Panc1 (cell line): ENCODE results near the gene BMP2K. TPM values are rescaled to one million over a fixed set of nuclear protein-coding genes. Genes with fewer than 3 reads are reported as not detected.

ENCODE experiments used
- ATAC-seq: fragments of 200-7000 bp; cut with Tn5 transposase; 2 replicates; pipeline ENCODE4 v1.9.1; 2020; ENCODE audit warnings: mild to moderate bottlenecking, moderate library complexity
- BruUV-seq: library from RNA; stranded (reverse); fragments of 400-500 nt; replicated peaks from 2 replicates; lab custom pipeline; 2021; lab: Mats Ljungman, UMichigan
- CTCF ChIA-PET: fragments of 300-600 bp; sonication (Branson Sonifier 250); formaldehyde crosslinking; loops from one replicate; lab custom pipeline; 2022; ENCODE audit warnings: antibody characterized with exemption; lab: Charles Lee
- POLR2A ChIA-PET: fragments of 300-600 bp; sonication (Branson Sonifier 250); formaldehyde crosslinking; loops from one replicate; lab custom pipeline; 2022; ENCODE audit warnings: antibody characterized with exemption; lab: Charles Lee
- DNase-seq: peaks from one replicate; pipeline ENCODE4 v3.0.0-alpha.2; 2010; ENCODE audit warnings: low read depth, low spot score
- H3K27ac ChIP-seq: 2 replicates; pipeline ENCODE4 v1.5.1; 2011; ENCODE audit warnings: mild to moderate bottlenecking, low read length, inconsistent platforms
- H3K27me3 ChIP-seq: fragments of 200-500 bp; sonication (Bioruptor generic); 2 replicates; pipeline ENCODE4 v1.6.0; 2014; ENCODE audit warnings: low read length, inconsistent platforms; ENCODE audit not compliant: control insufficient read depth, insufficient read depth
- H3K36me3 ChIP-seq: fragments of 200-500 bp; sonication (Bioruptor generic); 2 replicates; pipeline ENCODE4 v1.5.1; 2014; ENCODE audit warnings: inconsistent platforms, mild to moderate bottlenecking, low read length, moderate library complexity; ENCODE audit not compliant: control insufficient read depth, insufficient read depth
- H3K4me1 ChIP-seq: 2 replicates; pipeline ENCODE4 v1.5.1; 2011; ENCODE audit warnings: inconsistent platforms, mild to moderate bottlenecking, low read length, moderate library complexity; ENCODE audit not compliant: control insufficient read depth, insufficient read depth
- H3K4me3 ChIP-seq, 2 experiments: 2 replicates each; pipeline ENCODE4 v1.5.1; 2011 to 2012; ENCODE audit warnings: low read depth in 2 of 2, low read length in 2 of 2, mild to moderate bottlenecking in 2 of 2, inconsistent platforms in 1 of 2, moderate library complexity in 1 of 2
- H3K9me3 ChIP-seq: fragments of 200-500 bp; sonication (Bioruptor generic); 2 replicates; pipeline ENCODE4 v1.5.1; 2014; ENCODE audit warnings: low read depth, mild to moderate bottlenecking, inconsistent platforms, low read length, moderate library complexity; ENCODE audit not compliant: control insufficient read depth, insufficient read depth
- POLR2AphosphoS5 ChIP-seq: IDR thresholded peaks from 2 replicates; pipeline ENCODE4 v1.6.1; 2012; ENCODE audit warnings: mild to moderate bottlenecking, low read depth, low read length, moderate library complexity
- REST ChIP-seq, 2 experiments: IDR thresholded peaks; 2 replicates each; pipeline ENCODE4 v1.6.1; 2011 to 2012; ENCODE audit warnings: low read depth in 2 of 2, control low read depth in 1 of 2, low read length in 1 of 2, mild to moderate bottlenecking in 1 of 2, moderate library complexity in 1 of 2; ENCODE audit not compliant: insufficient read depth in 1 of 2
- SIN3A ChIP-seq: IDR thresholded peaks from 2 replicates; pipeline ENCODE4 v1.6.1; 2012; ENCODE audit warnings: low read depth, mild to moderate bottlenecking, low read length, moderate library complexity, borderline replicate concordance; ENCODE audit not compliant: insufficient read depth
- TCF7L2 ChIP-seq: IDR thresholded peaks from 2 replicates; pipeline ENCODE4 v1.6.1; 2011; ENCODE audit warnings: mild to moderate bottlenecking, low read depth, low read length, inconsistent platforms
- in situ Hi-C: cut with HindIII; loops from 2 replicates; pipeline ENCODE4 v1.10.0; 2016; ENCODE audit warnings: low sequenced_read_pairs, low pct_unique_long_range_greater_than_20kb
- intact Hi-C: fragments of 100-400 bp; cut with micrococcal nuclease; formaldehyde crosslinking; loops from one replicate; pipeline ENCODE4 v1.10.0; 2022; ENCODE audit not compliant: unreplicated experiment
- total RNA-seq: library from RNA; stranded (reverse); gene quantifications from one replicate; pipeline ENCODE4 v1.2.1, GENCODE V29; 2021; ENCODE audit not compliant: unreplicated experiment
- TF ChIP-seq, protein P1 (sequence below): fragments of 450-650 bp; IDR thresholded peaks from 2 replicates; pipeline ENCODE4 v1.5.1; 2017; ENCODE audit warnings: mild to moderate bottlenecking

Gene BMP2K
- total RNA-seq, 1 experiment from 2014 or later: 23.3 TPM

DNA sequence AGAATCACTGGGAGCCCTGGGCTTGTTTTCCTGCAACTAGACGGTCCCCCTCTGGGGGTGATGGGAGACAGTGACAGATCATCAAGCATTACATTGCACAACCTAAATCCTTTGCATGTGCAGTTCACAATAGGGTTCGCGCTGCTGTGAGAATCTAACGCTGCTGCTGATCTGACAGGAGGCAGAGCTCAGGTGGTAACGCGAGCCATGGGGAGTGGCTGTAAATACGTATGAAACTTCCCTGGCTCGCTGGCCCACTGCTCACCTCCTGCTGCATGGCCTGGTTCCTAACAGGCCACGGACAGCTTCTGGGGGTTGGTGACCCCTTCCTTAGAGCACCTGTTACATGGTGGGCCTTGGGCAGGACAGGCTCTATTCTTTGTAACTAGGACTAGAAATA lies 152.7 kb downstream of the BMP2K start:
- BruUV-seq: no TSS peak
- no peak for ATAC-seq
- Histone ChIP-seq H3K9me3 (no peaks in the 10 kb centered on the region), H3K36me3 (0 out of 2 replicates have a peak, but pooled peaks cover 2% of the 10 kb centered on the region), H3K4me3 (no peak overlapping the region), H3K4me1 (no peaks in the 10 kb centered on the region), H3K27ac (no peak overlapping the region), H3K27me3 (no peaks in the 10 kb centered on the region)
- POLR2A ChIA-PET: no interaction called here
- TF ChIP-seq REST (IDR thresholded peaks at IDR 0.05; ENCODE audit: insufficient read depth in 1 of 2, low read depth in 2 of 2, low read length in 1 of 2) (no peak), SIN3A (no peak)
- TF ChIP-seq, protein P1, sequence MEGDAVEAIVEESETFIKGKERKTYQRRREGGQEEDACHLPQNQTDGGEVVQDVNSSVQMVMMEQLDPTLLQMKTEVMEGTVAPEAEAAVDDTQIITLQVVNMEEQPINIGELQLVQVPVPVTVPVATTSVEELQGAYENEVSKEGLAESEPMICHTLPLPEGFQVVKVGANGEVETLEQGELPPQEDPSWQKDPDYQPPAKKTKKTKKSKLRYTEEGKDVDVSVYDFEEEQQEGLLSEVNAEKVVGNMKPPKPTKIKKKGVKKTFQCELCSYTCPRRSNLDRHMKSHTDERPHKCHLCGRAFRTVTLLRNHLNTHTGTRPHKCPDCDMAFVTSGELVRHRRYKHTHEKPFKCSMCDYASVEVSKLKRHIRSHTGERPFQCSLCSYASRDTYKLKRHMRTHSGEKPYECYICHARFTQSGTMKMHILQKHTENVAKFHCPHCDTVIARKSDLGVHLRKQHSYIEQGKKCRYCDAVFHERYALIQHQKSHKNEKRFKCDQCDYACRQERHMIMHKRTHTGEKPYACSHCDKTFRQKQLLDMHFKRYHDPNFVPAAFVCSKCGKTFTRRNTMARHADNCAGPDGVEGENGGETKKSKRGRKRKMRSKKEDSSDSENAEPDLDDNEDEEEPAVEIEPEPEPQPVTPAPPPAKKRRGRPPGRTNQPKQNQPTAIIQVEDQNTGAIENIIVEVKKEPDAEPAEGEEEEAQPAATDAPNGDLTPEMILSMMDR: no peak
- intact Hi-C loops: no loop called here
- no peak for DNase-seq
- in situ Hi-C loops: no loop called here
- CTCF ChIA-PET: no interaction called here

GRCh38 chr4:78930016-78930629 lies 154.0 kb downstream of the BMP2K start:
- POLR2A ChIA-PET: no interaction called here
- intact Hi-C loops (no loop called here), in situ Hi-C loops (no loop called here)

More at GRCh38 chr4:78930016-78930629, 154.0 kb downstream of the BMP2K start:
- Histone ChIP-seq H3K27me3 (no peaks in the 10 kb centered on the region), H3K27ac (no peak overlapping the region), H3K36me3 (0 out of 2 replicates have a peak, but pooled peaks cover 2% of the 10 kb centered on the region), H3K4me3 (no peak overlapping the region), H3K9me3 (no peaks in the 10 kb centered on the region), H3K4me1 (no peaks in the 10 kb centered on the region)
- no peak for DNase-seq
- no TSS peak for BruUV-seq
- CTCF ChIA-PET: no interaction called here
- no peak for TF ChIP-seq TCF7L2
- TF ChIP-seq REST (IDR thresholded peaks at IDR 0.05; ENCODE audit: insufficient read depth in 1 of 2, low read depth in 2 of 2, low read length in 1 of 2): no peak
- TF ChIP-seq SIN3A: no peak
- TF ChIP-seq, protein P1: no peak
- no peak for TF ChIP-seq POLR2AphosphoS5
- ATAC-seq: no peak
